Esophagus muscularis mucosa (tissue), 4 donors: ENCODE data around the gene MCM6. TPM values are rescaled to one million over a fixed set of nuclear protein-coding genes. Genes with fewer than 3 reads are reported as not detected.
"Not testable (repeated sequence)": the region's sequence is repeated elsewhere in the genome, so short reads cannot be mapped to it uniquely, and the experiment has no call there.

Source experiments
- DNase-seq: peaks from one replicate; pipeline ENCODE4 v3.0.0-alpha.2; 2017; ENCODE audit errors: extremely low spot score
- H3K27ac ChIP-seq, 4 donors: fragments of 200-600 bp; sonication (generic); replicated peaks in 1 of 4; 1 replicate in 3 of 4; 2 replicates in 1 of 4; pipeline ENCODE4 v1.5.1; 2016 to 2019; ENCODE audit warnings: mild to moderate bottlenecking in 1 of 4
- H3K27me3 ChIP-seq, 4 donors: fragments of 200-600 bp; sonication (generic); one replicate each; pipeline versions ENCODE4 v1.5.1 to v1.6.0; 2016 to 2019
- H3K36me3 ChIP-seq, 4 donors: fragments of 200-600 bp; sonication (generic); one replicate each; pipeline ENCODE4 v1.5.1; 2016 to 2019
- H3K4me1 ChIP-seq, 4 donors: fragments of 200-600 bp; sonication (generic); one replicate each; pipeline ENCODE4 v1.5.1; 2016 to 2019
- H3K4me3 ChIP-seq, 4 donors: fragments of 200-600 bp; sonication (generic); 1 replicate in 2 of 4; 2 replicates in 2 of 4; pipeline ENCODE4 v1.5.1; 2016 to 2019; ENCODE audit warnings: mild to moderate bottlenecking in 4 of 4, moderate library complexity in 1 of 4
- H3K9me3 ChIP-seq, 4 donors: fragments of 200-600 bp; sonication (generic); 1 replicate in 3 of 4; 2 replicates in 1 of 4; pipeline ENCODE4 v1.5.1; 2016 to 2019
- EP300 ChIP-seq: sonication (generic); formaldehyde crosslinking; IDR thresholded peaks from one replicate; pipeline ENCODE4 v1.6.1; 2017; ENCODE audit warnings: antibody characterized with exemption
- POLR2A ChIP-seq: fragments of 450-650 bp; IDR thresholded peaks from one replicate; pipeline ENCODE4 v1.6.1; 2017; ENCODE audit warnings: antibody characterized with exemption, moderate library complexity, mild to moderate bottlenecking, low read depth
- POLR2AphosphoS5 ChIP-seq, 2 donors: sonication (generic); formaldehyde crosslinking; IDR thresholded peaks; one replicate each; pipeline ENCODE4 v1.6.1; 2017; ENCODE audit warnings: antibody characterized with exemption in 2 of 2
- WGBS: methylation state at CpG from one replicate; pipeline ENCODE4 v1.1.5; 2018; 5-methylcytosine and 5-hydroxymethylcytosine counted together
- intact Hi-C: fragments of 100-400 bp; cut with DNase I; formaldehyde crosslinking; loops from one replicate; pipeline ENCODE4 v1.15.1; 2023
- total RNA-seq, 4 donors: library from RNA; depleted of rRNA; stranded (reverse); fragments of >200 nt; gene quantifications; one replicate each; pipeline versions ENCODE4 v1.1.0 to v1.2.1, GENCODE V29; 2016
- TF ChIP-seq, protein P1 (sequence below), 3 experiments: fragments of 200-600 bp in 2 of 3; fragments of 450-650 bp in 1 of 3; sonication (generic) in 2 of 3; IDR thresholded peaks; one replicate each; pipeline ENCODE4 v1.5.1; 2017 to 2019; ENCODE audit warnings: antibody characterized with exemption in 3 of 3, mild to moderate bottlenecking in 2 of 3, moderate library complexity in 1 of 3

MCM6 gene
- total RNA-seq, 4 donors from 2014 or later = 7.5 to 10.1 (median 9.3) TPM

DNA sequence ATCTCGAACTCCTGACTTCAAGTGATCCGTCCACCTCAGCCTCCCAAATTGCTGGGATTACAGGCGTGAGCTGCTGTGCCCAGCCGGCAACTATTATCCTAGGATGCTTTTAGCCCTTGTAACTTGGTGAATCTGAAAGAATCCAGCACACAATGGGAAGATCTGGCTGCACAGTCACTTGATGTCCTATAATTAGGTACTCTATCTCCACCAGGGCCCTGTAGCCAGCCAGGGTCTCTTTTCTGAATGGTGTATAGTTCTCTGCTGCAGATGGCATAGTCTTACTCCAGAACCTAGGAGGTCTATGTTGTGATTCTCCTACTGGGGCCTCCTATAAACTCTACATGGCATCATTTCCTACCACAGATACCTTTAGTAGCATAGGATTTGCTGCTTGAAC lies 13.9 kb upstream of the MCM6 start:
- H3K27ac ChIP-seq = no peak overlapping the region
- TF ChIP-seq, protein P1, sequence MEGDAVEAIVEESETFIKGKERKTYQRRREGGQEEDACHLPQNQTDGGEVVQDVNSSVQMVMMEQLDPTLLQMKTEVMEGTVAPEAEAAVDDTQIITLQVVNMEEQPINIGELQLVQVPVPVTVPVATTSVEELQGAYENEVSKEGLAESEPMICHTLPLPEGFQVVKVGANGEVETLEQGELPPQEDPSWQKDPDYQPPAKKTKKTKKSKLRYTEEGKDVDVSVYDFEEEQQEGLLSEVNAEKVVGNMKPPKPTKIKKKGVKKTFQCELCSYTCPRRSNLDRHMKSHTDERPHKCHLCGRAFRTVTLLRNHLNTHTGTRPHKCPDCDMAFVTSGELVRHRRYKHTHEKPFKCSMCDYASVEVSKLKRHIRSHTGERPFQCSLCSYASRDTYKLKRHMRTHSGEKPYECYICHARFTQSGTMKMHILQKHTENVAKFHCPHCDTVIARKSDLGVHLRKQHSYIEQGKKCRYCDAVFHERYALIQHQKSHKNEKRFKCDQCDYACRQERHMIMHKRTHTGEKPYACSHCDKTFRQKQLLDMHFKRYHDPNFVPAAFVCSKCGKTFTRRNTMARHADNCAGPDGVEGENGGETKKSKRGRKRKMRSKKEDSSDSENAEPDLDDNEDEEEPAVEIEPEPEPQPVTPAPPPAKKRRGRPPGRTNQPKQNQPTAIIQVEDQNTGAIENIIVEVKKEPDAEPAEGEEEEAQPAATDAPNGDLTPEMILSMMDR (IDR thresholded peaks at IDR 0.05) = no peak
- TF ChIP-seq POLR2A (no peak), POLR2AphosphoS5 (IDR thresholded peaks at IDR 0.05) (no peak), EP300 (no peak)
- no peaks in the 10 kb centered on the region for H3K36me3 ChIP-seq
- intact Hi-C loops = no loop called here
- H3K4me1 ChIP-seq = no peaks in the 10 kb centered on the region
- DNase-seq = no peak
- no peak overlapping the region for H3K4me3 ChIP-seq
- WGBS = 88% methylated on average over 4 of the region's 4 CpGs
- no peaks in the 10 kb centered on the region for H3K9me3 ChIP-seq
- H3K27me3 ChIP-seq = no peaks in the 10 kb centered on the region

DNA sequence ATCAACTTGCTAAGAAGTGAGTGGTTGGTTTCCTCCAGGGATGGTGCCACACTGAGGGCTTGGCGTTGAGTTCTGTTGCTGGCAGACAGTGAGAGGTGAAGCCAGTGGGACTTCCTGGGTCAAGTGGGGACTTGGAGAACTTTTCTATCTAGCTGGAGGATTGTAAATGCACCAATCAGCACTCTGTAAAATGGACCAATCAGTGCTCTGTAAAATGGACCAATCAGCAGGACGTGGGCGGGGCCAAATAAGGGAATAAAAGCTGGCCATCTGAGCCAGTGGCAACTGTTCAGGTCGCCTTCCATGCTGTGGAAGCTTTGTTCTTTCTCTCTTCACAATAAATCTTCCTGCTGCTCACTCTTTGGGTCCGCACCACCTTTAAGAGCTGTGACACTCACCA lies 12.3 kb upstream of the MCM6 start:
- H3K27ac ChIP-seq, H3K4me1 ChIP-seq, H3K27me3 ChIP-seq, H3K4me3 ChIP-seq, H3K9me3 ChIP-seq, intact Hi-C loops, DNase-seq, H3K36me3 ChIP-seq: not testable (repeated sequence)
- 86% methylated on average over 5 of the region's 5 CpGs for WGBS

DNA sequence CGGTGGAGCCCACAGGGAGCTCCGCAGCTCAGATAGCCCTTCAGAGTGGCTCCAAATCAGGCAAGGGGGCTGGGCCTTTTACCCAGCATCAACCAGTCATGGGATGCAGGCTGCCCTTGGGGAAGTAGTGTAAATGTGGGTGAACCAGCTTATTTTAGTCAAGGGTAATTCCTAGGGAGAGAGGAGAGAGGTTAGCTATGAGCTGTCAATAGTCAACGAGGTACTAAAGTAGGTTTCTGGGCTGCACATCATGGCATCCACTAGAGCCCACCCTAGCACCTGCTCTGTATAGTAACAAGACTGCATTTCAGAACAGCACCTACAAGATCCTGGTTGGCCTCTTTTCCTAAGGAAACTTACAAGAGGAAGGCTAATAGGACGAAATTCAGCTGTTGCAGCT lies 9.5 kb upstream of the MCM6 start:
- H3K27ac ChIP-seq = no peak overlapping the region
- no peaks in the 10 kb centered on the region for H3K36me3 ChIP-seq
- H3K4me3 ChIP-seq = no peak overlapping the region
- intact Hi-C loops = no loop called here
- TF ChIP-seq EP300 (no peak), POLR2A (no peak), POLR2AphosphoS5 (IDR thresholded peaks at IDR 0.05) (no peak)
- TF ChIP-seq, protein P1 (IDR thresholded peaks at IDR 0.05) = no peak
- H3K9me3 ChIP-seq = no peaks in the 10 kb centered on the region
- DNase-seq = no peak
- no peaks in the 10 kb centered on the region for H3K4me1 ChIP-seq
- no peaks in the 10 kb centered on the region for H3K27me3 ChIP-seq
- 95% methylated on average over 2 of the region's 4 CpGs for WGBS

DNA sequence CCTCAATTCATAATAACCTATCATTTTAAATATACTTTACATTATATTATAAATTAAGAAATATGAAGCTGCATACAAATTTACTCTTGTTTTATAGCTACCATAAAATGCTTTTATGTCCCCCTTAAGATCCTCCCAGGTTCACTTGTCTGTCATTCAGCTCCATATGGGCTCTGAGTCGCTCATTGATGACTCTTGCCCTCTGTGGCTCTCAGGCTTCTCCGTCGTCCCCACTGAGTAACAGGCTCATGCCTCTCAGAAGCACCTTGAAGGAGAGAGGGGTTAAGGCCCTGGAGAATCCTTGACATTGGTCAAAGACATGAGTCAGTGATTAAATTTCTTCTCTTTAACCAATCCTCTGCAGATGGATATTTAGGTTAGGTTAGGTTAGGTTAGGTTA lies 6.2 kb upstream of the MCM6 start:
- TF ChIP-seq POLR2AphosphoS5 (IDR thresholded peaks at IDR 0.05) (no peak), POLR2A (no peak), EP300 (no peak)
- TF ChIP-seq, protein P1 (IDR thresholded peaks at IDR 0.05) = no peak
- Histone ChIP-seq H3K4me1 (no peaks in the 10 kb centered on the region), H3K36me3 (no peaks in the 10 kb centered on the region), H3K9me3 (no peaks in the 10 kb centered on the region), H3K27me3 (no peaks in the 10 kb centered on the region), H3K4me3 (no peak overlapping the region), H3K27ac (no peak overlapping the region)
- 81% methylated on average over 3 of the region's 3 CpGs for WGBS
- intact Hi-C loops = no loop called here
- DNase-seq = no peak

DNA sequence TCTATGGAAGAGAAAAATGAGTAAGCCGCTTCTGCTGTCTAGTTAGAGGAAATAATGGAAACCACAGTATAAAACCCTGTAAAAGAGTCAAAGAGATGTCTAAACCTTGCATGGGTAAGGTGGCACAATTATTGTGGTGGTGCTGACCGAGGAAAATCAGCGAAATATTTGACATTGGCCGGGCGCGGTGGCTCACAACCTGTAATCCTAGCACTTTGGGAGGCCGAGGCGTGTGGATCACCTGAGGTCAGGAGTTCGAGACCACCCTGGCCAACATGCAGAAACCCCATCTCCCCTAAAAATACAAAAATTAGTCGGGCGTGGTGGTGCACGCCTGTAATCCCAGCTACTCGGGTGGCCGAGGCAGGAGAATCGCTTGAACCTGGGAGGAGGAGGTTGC lies 527 bp upstream of the MCM6 start:
- intact Hi-C loops = loop anchor here (10.0 kb wide), 1 partner anchor 132 kb away; the partner anchor contains the start of gene UBXN4
- not testable (repeated sequence) for H3K9me3 ChIP-seq, H3K36me3 ChIP-seq, DNase-seq, H3K27me3 ChIP-seq
- Histone ChIP-seq H3K4me3 (peak overlapping the region; percentile 73 to 82 (median 76)), H3K27ac (peak overlapping the region; percentile 34 to 92 (median 85)), H3K4me1 (peaks cover 13 to 21% (median 16%) of the 10 kb centered on the region in 4 donors)
- 85% methylated on average over 15 of the region's 15 CpGs for WGBS

DNA sequence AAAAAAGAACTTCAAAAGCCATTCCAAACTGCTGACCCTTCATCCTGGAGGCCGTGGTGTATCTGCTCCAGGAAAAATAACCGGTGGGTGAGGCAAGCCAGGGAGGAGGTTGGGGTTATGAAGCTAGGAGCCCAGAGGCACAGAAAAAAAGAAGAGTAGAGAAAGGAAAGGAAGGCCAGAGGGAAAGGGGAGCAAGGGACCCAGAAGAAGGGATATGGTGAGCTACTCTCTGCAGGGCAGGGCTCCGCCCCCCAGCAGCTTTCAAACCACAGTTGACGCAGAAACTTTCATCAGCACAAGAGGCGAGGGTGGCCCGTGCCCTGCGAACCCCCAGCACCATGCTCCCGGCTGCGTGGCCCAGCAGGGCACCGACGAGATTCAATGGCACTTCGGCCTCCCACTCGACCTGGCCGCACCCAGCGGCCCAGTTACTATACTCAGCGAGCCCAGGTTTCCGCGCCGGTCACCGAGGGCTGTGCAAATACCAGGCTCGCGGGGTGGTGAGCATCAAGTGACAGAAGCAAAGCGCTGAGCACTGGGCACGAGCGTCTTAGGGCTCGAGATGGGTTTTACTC lies 665 bp downstream of the MCM6 start:
- Histone ChIP-seq H3K4me1 (peaks cover 13 to 21% (median 16%) of the 10 kb centered on the region in 4 donors), H3K4me3 (peak overlapping the region; percentile 73 to 82 (median 76)), H3K36me3 (peaks cover 0 to 17% (median 10%) of the 10 kb centered on the region in 4 donors), H3K27me3 (no peaks in the 10 kb centered on the region), H3K9me3 (no peaks in the 10 kb centered on the region), H3K27ac (peak overlapping the region; percentile 83 to 92 (median 88))
- TF ChIP-seq POLR2AphosphoS5 (IDR thresholded peaks at IDR 0.05) (peak in 1 of 2 donors; percentile 11), POLR2A (no peak)
- DNase-seq = no peak
- WGBS = 10% methylated on average over 4 of the region's 26 CpGs
- intact Hi-C loops = loop anchor here (10.0 kb wide), 1 partner anchor 131 kb away; the partner anchor contains the start of gene UBXN4
